H9 (cell line): ENCODE data around the gene CHST8. TPM values are rescaled to one million over a fixed set of nuclear protein-coding genes. Genes with fewer than 3 reads are reported as not detected.

Source experiments
- DNase-seq: peaks from one replicate; pipeline ENCODE4 v3.0.0-alpha.2; 2017
- H2AFZ ChIP-seq: one replicate; pipeline ENCODE4 v1.6.1; 2013; ENCODE audit warnings: mild to moderate bottlenecking, low read length, control low read depth, moderate library complexity
- H2AK5ac ChIP-seq: 2 replicates; pipeline ENCODE4 v1.6.1; 2013; ENCODE audit warnings: low read length, control low read depth, mixed read lengths; ENCODE audit not compliant: insufficient read length
- H2BK120ac ChIP-seq: one replicate; pipeline ENCODE4 v1.6.1; 2013; ENCODE audit warnings: low read depth, mild to moderate bottlenecking, low read length, control low read depth, inconsistent platforms; ENCODE audit not compliant: poor library complexity, severe bottlenecking
- H2BK12ac ChIP-seq: 2 replicates; pipeline ENCODE4 v1.6.1; 2013; ENCODE audit warnings: low read length, control low read depth, mixed read lengths, low read depth; ENCODE audit not compliant: insufficient read length
- H2BK15ac ChIP-seq: 2 replicates; pipeline ENCODE4 v1.6.1; 2013; ENCODE audit warnings: low read depth, low read length, control low read depth
- H2BK20ac ChIP-seq: one replicate; pipeline ENCODE4 v1.6.1; 2013; ENCODE audit warnings: low read depth, mild to moderate bottlenecking, low read length, control low read depth, inconsistent platforms; ENCODE audit not compliant: poor library complexity, severe bottlenecking
- H2BK5ac ChIP-seq: 2 replicates; pipeline ENCODE4 v1.6.1; 2013; ENCODE audit warnings: low read length, control low read depth, mixed read lengths; ENCODE audit not compliant: insufficient read length
- H3K14ac ChIP-seq: 2 replicates; pipeline ENCODE4 v1.6.1; 2013; ENCODE audit warnings: low read length, control low read depth; ENCODE audit not compliant: insufficient read depth
- H3K18ac ChIP-seq: 2 replicates; pipeline ENCODE4 v1.6.1; 2013; ENCODE audit warnings: low read depth, mild to moderate bottlenecking, mixed read lengths, low read length, control low read depth; ENCODE audit not compliant: insufficient read length
- H3K23ac ChIP-seq: 2 replicates; pipeline ENCODE4 v1.6.1; 2013; ENCODE audit warnings: low read length, control low read depth, mixed read lengths, low read depth; ENCODE audit not compliant: insufficient read length
- H3K23me2 ChIP-seq: 2 replicates; pipeline ENCODE4 v1.6.1; 2013; ENCODE audit warnings: low read depth, mild to moderate bottlenecking, mixed read lengths, low read length, control low read depth; ENCODE audit not compliant: insufficient read length, poor library complexity, severe bottlenecking
- H3K27ac ChIP-seq: 2 replicates; pipeline ENCODE4 v1.5.1; 2013; ENCODE audit warnings: low read length, control low read depth, mixed read lengths, low read depth; ENCODE audit not compliant: insufficient read length
- H3K27me3 ChIP-seq: 2 replicates; pipeline ENCODE4 v1.6.1; 2013; ENCODE audit warnings: low read length, control low read depth, inconsistent platforms; ENCODE audit not compliant: insufficient read depth
- H3K4ac ChIP-seq: 2 replicates; pipeline ENCODE4 v1.6.1; 2013; ENCODE audit warnings: low read depth, mild to moderate bottlenecking, control low read depth, inconsistent platforms, low read length, moderate library complexity
- H3K4me1 ChIP-seq: 2 replicates; pipeline ENCODE4 v1.6.1; 2013; ENCODE audit warnings: low read length, control low read depth, inconsistent platforms; ENCODE audit not compliant: insufficient read depth
- H3K4me2 ChIP-seq: 2 replicates; pipeline ENCODE4 v1.6.1; 2013; ENCODE audit warnings: low read length, control low read depth, mixed read lengths; ENCODE audit not compliant: insufficient read length, insufficient read depth
- H3K56ac ChIP-seq: 2 replicates; pipeline ENCODE4 v1.6.1; 2013; ENCODE audit warnings: low read depth, mild to moderate bottlenecking, mixed read lengths, low read length, control low read depth; ENCODE audit not compliant: insufficient read length
- H3K79me1 ChIP-seq: 2 replicates; pipeline ENCODE4 v1.6.1; 2013; ENCODE audit warnings: low read depth, mild to moderate bottlenecking, moderate library complexity, low read length, control low read depth, inconsistent platforms; ENCODE audit not compliant: insufficient read depth, poor library complexity, severe bottlenecking
- H3K79me2 ChIP-seq: 2 replicates; pipeline ENCODE4 v1.6.1; 2013; ENCODE audit warnings: low read length, control low read depth, inconsistent platforms; ENCODE audit not compliant: insufficient read depth
- H3K9ac ChIP-seq: 2 replicates; pipeline ENCODE4 v1.6.1; 2013; ENCODE audit warnings: low read length, control low read depth, mixed read lengths; ENCODE audit not compliant: insufficient read length; ENCODE audit errors: extremely low read depth
- H3K9me3 ChIP-seq: one replicate; pipeline ENCODE4 v1.6.1; 2013; ENCODE audit warnings: low read depth, low read length, inconsistent platforms; ENCODE audit not compliant: control insufficient read depth
- H3T11ph ChIP-seq: one replicate; pipeline ENCODE4 v1.6.1; 2013; ENCODE audit warnings: mild to moderate bottlenecking, low read length, control low read depth, inconsistent platforms
- H4K20me1 ChIP-seq: one replicate; pipeline ENCODE4 v1.6.1; 2013; ENCODE audit not compliant: control insufficient read depth, insufficient read length, insufficient read depth
- H4K5ac ChIP-seq: 2 replicates; pipeline ENCODE4 v1.6.1; 2013; ENCODE audit warnings: low read depth, mild to moderate bottlenecking, mixed read lengths, low read length, control low read depth; ENCODE audit not compliant: insufficient read length
- H4K8ac ChIP-seq: replicated peaks from 2 replicates; pipeline ENCODE4 v1.6.1; 2013; ENCODE audit warnings: low read length, control low read depth, mixed read lengths, low read depth; ENCODE audit not compliant: insufficient read length
- H4K91ac ChIP-seq: 2 replicates; pipeline ENCODE4 v1.6.1; 2013; ENCODE audit warnings: low read depth, mild to moderate bottlenecking, moderate library complexity, mixed read lengths, low read length, control low read depth; ENCODE audit not compliant: insufficient read length
- H3K27ac Mint-ChIP-seq, 3 experiments: 2 replicates in 2 of 3; 3 replicates in 1 of 3; pipeline ENCODE4 v1.8.0; 2020 to 2021; ENCODE audit warnings: mixed read lengths in 3 of 3, mild to moderate bottlenecking in 1 of 3, moderate library complexity in 1 of 3
- H3K27me3 Mint-ChIP-seq: 2 replicates; pipeline ENCODE4 v1.8.0; 2021; ENCODE audit warnings: low read depth, mild to moderate bottlenecking, moderate library complexity, mixed read lengths
- H3K36me3 Mint-ChIP-seq, 3 experiments: 2 replicates in 2 of 3; 3 replicates in 1 of 3; pipeline ENCODE4 v1.8.0; 2020 to 2021; ENCODE audit warnings: low read depth in 3 of 3, mixed read lengths in 3 of 3; ENCODE audit not compliant: insufficient read depth in 1 of 3
- H3K4me1 Mint-ChIP-seq, 2 experiments: 2 replicates each; pipeline ENCODE4 v1.8.0; 2020; ENCODE audit warnings: mixed read lengths in 2 of 2
- H3K4me3 Mint-ChIP-seq, 2 experiments: 2 replicates in 1 of 2; 3 replicates in 1 of 2; pipeline ENCODE4 v1.8.0; 2020 to 2021; ENCODE audit warnings: mild to moderate bottlenecking in 2 of 2, mixed read lengths in 2 of 2, moderate library complexity in 1 of 2
- H3K9me3 Mint-ChIP-seq, 2 experiments: 2 replicates in 1 of 2; 3 replicates in 1 of 2; pipeline ENCODE4 v1.8.0; 2020; ENCODE audit warnings: mild to moderate bottlenecking in 2 of 2, mixed read lengths in 2 of 2, moderate library complexity in 1 of 2
- CTCF ChIP-seq: fragments of 200-600 bp; sonication (generic); conservative IDR thresholded peaks from 3 replicates; pipeline ENCODE4 v1.8.0; 2021; ENCODE audit warnings: antibody characterized with exemption, mild to moderate bottlenecking
- WGBS: extraction: QIAGEN DNeasy Blood & Tissue Kit; methylation state at CpG from one replicate; pipeline ENCODE4 v1.1.7; 2013; ENCODE audit warnings: missing lambda C conversion rate, low lambda C conversion rate, mixed read lengths; ENCODE audit not compliant: insufficient read length; ENCODE audit errors: extremely low coverage; 5-methylcytosine and 5-hydroxymethylcytosine counted together
- total RNA-seq: library from RNA; stranded (reverse); gene quantifications from 2 replicates; pipeline ENCODE4 v1.2.1, GENCODE V29; 2021

CHST8 gene
- total RNA-seq, 1 experiment from 2014 or later, result 5.1 TPM

DNA sequence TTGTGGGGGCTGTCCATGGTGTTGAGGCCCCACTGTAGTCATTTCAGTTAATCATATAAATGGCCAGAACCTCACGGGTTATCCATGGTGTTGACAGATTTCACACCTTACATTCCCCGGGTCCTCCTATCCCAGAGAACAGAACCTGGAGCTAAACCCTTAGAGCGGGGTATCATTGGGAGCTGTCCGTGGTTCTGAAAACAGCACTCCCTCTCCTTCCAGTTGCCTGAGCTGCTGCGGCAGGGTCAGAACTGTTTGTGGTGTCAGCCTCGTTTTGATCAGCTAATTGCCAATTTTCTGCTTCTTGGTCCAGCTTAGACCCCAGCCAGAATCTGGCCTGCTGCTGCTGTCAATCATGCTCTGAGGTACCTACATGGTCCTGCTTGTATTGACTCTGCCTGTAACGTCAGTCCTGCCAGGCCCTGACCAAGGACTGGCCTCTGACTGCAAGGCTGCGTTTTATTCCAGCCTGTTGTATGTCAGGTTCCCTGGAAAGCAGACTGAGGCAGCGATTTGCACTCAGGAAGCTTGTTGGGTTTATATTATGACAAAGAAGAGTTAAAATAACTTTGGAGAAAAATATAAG is 119.2 kb downstream of the CHST8 start:
- H2BK120ac ChIP-seq, result no peak overlapping the region
- H3K27me3 ChIP-seq, result no peaks in the 10 kb centered on the region
- Mint-ChIP-seq H3K27me3 (peaks cover 12% of the 10 kb centered on the region), H3K27ac (no peak overlapping the region; a peak in 1 of 7 replicates), H3K4me3 (no peak overlapping the region), H3K9me3 (no peaks in the 10 kb centered on the region), H3K36me3 (no peaks in the 10 kb centered on the region), H3K4me1 (peaks cover 10 to 11% of the 10 kb centered on the region in 2 experiments)
- H3K56ac ChIP-seq, result no peak overlapping the region
- H4K5ac ChIP-seq, result no peak overlapping the region
- H3K23ac ChIP-seq, result no peak overlapping the region
- TF ChIP-seq CTCF, result no peak
- 0 out of 2 replicates have a peak, but pooled peaks cover 2% of the 10 kb centered on the region for H3K4me1 ChIP-seq
- no CpG with 5 or more reads among the region's 9 CpGs for WGBS
- no peaks in the 10 kb centered on the region for H3K23me2 ChIP-seq
- H4K8ac ChIP-seq, result no peak overlapping the region
- H3K9me3 ChIP-seq, result no peaks in the 10 kb centered on the region
- no peaks in the 10 kb centered on the region for H3K79me2 ChIP-seq
- H3K14ac ChIP-seq, result no peak overlapping the region
- H4K20me1 ChIP-seq, result no peaks in the 10 kb centered on the region
- H3K18ac ChIP-seq, result no peak overlapping the region
- no peak overlapping the region for H4K91ac ChIP-seq
- H3T11ph ChIP-seq, result no peak overlapping the region
- H3K27ac ChIP-seq, result no peak overlapping the region
- H2BK5ac ChIP-seq, result no peak overlapping the region
- H2BK12ac ChIP-seq, result no peak overlapping the region
- no peak overlapping the region for H3K9ac ChIP-seq
- H3K4ac ChIP-seq, result no peak overlapping the region
- H3K79me1 ChIP-seq, result no peaks in the 10 kb centered on the region
- no peak overlapping the region for H2AK5ac ChIP-seq
- DNase-seq, result peak; percentile 69
- no peak overlapping the region for H2BK20ac ChIP-seq
- H2AFZ ChIP-seq, result no peak overlapping the region
- no peak overlapping the region for H2BK15ac ChIP-seq
- H3K4me2 ChIP-seq, result no peak overlapping the region
